Stimulated activated CD4-positive, alpha-beta T cell treated with anti-CD3 and anti-CD28 coated beads, Interleukin-1b, Interleukin-23, amount 100 ng/mL, for 24 hours (primary cell): ENCODE results near the gene RPS15A.
A peak's percentile ranks its signal among the peaks of the same experiment; 100 is the strongest.

ENCODE experiments used
- DNase-seq, 4 experiments: peaks; one replicate each; pipeline ENCODE4 v3.0.0-alpha.2; 2020; ENCODE audit warnings: low read depth in 4 of 4, low spot score in 1 of 4

RPS15A gene

DNA sequence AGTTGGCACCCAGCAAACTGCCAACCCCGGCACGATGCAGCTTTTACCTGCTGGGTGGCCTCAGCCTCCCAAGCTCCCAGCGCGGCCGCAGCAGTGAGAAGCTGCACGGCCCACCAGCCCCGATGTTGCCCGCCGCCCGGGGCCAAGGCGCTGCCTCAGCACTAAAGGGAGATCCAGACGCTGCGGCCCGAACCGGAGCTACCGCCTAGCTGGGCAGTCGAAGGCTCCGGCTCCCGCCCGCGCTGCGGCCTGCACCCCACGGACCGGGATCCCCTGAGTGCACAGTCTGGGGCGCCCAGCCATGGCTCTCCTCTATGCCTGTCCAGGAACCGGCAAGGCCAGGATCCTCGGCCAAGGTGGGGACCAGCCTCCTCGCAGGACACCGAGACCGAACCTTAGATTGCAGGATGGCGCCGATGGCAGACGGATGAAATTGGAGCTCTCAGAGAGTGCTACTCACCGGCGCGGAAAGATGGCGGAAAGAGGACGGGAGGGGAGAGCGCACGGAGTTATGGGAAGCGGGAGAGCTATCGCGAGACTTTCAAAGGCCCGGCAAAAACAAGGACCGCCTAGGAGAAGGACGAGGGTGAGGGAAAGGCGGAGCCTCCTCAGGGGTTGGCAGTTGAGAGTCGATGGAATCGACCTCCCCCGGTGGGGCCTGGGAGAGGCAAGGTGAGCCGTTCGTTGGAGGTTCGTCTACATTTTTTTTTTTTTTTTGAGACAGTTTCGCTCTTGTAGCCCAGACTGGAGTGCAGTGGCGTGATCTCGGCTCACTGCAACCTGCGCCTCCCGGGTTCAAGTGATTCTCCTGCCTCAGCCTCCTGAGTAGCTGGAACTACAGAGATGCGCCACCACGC, at the start of gene RPS15A:
Gene RPS15A, minus strand, starts transcription at position 485 of the 857 bp plus-strand sequence. CDS start 1,221 bp downstream, outside the sequence.
- peak; percentile 76 to 88 (median 86) for DNase-seq

DNA sequence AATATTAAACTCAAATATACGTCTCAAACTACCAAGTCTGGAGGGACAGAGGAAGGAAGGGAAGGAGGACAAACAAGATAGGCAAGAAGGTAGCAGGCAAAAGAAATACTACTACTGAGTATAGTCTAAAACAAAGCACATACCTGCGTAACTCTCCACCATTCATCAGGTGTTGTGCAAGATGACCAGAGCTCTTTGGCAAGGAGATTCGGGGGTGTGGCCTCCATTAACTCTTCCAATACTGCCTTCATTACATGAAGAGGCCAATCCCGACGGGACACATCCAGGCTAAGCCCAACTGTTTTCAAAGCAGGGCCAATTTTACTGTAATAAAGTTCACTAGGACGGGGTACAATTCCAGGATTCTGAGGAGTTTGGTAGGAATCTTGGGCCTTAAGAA, 49.4 kb upstream of the RPS15A start:
- no peak for DNase-seq

DNA sequence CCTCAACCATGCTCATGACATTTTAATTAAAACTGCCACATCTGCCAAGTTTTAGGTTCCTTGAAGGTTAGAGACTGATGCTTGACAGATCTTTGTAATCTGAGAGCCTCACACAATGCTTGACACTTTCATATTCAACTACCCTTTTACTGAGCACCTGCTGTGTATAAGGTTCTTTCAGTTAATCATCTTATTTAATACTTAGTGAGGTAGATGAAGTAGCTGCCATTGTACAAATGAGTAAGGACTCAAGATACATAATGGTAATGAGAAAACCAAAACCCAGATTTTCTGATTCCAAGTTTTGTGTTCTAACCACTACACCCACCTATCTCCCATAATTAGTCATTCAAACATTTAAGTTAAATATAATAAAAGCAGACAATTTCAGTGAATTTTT, 46.6 kb upstream of the RPS15A start:
- no peak for DNase-seq

DNA sequence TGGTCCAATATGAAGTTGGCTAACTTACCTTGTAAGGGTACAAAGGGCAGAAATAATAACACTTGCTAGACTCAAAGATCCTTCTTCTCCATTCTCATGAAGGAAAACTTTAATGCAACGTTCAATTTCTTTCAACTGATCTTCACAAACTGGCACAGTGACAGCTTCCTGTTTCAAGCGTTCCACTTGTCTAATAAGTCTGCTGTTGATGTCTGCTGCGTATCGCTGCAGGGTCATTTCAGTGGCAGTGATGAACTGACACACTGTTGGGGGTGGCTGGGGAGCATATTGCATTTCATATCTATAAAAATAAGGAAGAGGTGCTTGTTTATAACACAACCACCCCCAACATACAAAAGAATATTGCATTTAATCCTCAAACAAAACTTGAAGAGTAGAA, 44.7 kb upstream of the RPS15A start:
- DNase-seq = no peak

DNA sequence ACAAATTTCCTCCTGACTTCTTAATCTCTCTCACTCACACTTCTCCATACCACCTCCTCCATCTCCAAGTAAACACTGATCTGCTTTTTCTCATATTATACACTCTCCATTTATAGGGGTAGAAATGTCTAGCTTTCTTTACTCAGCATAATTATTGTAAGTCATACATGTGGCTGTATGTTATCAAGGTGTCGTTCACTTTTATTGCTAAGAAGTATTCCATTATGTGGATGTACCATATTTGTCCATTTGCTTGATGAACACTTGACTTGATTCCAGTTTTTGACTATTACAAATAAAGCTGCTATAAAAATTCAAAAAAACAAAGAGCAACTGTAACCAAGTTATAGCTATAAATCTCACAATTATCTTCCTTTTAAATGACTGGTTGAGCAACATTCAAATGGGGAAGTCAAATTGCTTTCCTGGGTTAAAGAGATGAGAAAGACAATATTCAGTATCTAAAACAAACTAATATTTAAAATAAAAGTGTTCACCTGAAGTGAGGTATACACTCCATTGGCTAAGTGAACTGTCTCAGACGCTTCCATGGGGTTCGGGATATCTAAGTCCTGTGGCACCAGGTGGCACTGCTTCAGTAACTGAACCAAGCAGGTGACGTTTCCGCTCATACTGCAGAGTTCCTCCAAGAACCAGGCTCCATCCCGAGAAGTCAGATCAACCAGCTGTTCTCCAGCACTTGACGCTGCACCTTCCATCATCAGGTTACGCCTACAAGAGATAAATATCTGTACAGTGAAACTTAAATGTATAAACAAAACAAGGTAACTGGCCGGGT, 43.8 kb upstream of the RPS15A start:
- no peak for DNase-seq

DNA sequence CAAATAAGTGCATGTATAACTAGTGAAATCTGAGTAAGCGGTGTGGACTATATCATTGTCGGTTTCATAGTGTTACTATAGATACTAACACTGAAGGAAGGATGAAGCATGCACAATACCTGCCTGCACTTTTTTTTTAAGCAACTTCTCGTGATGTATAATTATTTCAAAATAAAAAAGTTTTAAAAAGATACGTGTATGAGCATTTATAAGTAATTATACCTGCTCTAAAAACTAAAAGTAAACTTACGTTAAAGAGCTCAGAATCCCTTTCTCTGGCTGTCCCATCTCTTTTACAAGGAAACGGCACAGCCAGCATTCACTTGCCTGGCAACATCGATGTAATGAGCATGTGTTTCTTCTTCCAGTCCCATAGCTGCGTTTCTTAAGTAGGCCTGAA, 42.5 kb upstream of the RPS15A start:
- no peak for DNase-seq

DNA sequence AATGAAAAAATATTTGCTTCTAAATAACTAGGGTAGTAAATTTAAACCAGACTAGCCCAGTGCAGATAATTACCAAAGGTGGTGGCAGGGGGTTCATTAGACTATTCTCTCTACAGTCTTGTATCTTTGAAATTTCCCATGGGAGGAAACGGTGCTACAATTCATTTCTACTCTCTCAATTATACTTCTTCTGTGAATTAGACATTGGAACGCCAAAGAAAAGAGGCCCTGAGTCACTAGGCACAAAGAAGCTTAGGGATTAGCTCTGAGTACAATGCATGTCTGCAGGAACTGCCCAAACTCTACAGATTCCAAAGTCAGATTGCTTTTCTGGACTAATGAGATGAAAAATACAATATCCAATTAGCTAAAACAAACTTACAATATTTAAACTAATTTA, 41.9 kb upstream of the RPS15A start:
- no peak for DNase-seq

DNA sequence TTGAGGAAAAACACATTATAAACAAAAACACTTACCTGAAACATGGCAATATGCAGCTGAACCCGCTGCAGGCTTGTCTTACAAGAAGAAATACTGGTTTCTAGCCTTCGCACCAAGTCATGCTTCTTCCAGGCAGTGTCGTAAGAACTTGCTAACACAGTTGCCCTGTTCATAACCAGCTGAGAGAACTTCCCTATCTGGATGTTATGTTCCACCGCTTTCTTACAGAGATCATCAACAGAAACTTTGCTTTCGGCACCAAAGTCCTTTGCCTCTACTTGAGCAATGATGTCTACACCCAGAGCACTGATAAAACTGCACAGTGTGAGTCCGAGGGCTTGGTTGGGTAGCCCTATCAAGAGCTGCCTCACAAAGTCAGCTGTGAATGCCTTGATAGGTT, 39.1 kb upstream of the RPS15A start:
- DNase-seq = no peak

DNA sequence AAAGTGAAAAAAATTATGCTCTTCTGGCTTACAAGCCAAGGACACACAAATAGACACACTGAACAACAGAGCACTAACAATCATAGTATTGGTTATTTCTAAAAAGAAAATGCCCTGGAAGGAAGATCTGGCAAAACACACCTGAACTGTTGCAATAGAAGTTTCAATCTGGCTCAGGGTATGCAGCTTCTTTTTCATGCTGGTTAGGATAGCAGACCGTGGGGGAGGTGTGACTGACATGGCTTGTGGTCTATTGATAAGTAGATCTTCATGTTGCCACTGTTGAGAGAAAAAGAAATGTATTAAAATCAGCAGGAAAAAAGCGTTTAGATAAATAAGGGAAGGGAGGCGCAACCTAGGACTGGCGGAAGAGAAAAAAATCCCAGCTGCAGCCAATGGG, 37.8 kb upstream of the RPS15A start:
- no peak for DNase-seq

DNA sequence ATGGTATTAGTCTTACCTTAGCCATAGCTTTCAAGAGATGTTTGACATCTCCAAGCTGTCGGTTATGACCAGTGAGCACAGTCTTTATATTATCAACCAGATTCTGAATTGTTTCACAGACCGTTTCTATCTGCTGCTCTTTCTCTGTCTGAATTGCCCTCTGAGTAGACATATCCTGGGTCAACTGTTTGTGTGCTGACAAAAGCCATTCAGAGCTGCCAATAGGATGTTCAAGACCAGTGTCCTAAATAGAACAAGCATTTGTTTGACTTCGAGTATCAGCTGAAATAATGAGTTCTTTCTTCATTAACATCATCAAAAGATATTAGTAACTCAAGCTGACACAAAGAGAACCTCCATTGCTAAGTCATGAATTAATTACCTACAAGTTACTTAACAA, 26.2 kb upstream of the RPS15A start:
- DNase-seq = no peak

DNA sequence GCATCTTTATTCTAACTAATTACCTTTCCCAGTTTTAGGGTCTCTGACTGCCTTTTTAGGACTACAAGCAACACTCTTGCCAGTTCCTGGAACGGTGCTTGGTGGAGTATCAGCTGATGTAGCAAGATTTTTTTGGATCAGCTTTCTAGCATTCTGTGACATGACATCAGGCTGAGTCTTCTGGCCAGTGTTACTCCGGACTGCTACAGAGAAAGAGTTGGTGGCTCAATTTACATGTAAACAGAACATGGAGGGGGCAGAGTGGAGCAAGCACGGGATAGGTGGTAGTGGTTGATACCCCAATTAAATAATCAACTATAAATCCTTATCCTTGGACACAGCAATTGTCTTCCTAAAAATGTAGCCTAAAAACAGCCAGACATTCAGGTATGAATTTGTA, 21.8 kb upstream of the RPS15A start:
- no peak for DNase-seq

DNA sequence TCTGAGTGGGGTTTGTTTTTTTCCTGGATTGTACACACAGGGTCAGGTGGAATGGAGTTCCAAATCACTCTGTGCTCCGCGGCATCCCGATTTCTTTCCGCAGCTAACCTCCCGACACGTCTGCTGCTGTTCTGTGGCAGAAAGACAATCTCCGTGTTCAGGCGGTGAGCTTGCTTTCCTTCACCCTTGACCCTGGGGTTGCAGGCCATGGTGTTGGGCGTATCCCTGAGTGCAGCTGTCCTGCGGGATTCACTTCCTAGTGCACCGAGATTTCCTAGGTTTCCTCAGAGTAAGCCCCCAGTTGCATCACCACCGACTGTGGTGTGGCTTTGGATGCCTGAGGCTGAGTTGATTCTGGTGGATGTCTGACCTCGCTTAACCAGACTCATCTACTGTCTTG, 19.0 kb upstream of the RPS15A start:
- DNase-seq = no peak

DNA sequence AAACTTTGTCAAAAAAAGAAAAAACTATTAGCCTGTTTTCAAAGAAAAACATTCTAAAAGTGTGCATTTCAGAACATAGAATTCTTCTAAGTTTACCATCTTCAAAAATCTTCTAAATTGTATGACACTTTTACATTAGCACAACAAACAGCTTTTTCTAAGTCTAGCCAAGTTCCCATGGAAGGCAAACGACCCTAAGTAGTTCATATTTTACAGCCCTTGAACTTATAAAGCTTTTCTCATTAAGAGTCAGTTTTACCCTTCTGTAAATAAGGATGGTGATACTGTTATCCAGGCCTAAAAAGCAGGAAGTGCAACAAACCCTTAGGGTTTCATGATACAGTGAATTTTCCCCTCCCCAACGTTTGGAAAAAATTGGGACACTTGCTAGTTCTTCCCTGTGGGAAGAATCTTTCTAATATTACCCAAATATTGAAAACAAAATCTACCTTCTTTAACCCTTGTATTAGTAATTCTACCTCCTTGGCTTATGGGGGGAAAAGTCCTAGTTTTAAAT, 15.2 kb upstream of the RPS15A start:
- DNase-seq = no peak

DNA sequence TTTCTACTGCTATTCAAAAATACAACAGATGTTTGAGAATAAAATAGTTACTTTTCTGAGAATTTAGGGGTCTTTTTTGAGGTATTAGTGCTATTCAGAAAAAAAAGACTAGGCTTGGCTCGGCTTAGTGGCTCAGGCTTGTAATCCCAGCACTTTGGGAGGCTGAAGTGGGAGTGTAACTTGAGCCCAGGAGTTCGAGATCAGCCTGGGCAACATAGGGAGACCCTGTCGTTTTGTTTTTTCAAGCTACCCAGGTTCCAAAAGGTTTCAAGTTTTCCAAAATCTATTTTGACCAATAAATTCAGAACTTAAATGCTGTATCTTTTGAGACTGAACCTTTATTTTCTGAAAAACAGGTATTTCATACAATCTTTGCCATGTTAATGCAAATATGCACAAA, 14.4 kb upstream of the RPS15A start:
- no peak for DNase-seq

DNA sequence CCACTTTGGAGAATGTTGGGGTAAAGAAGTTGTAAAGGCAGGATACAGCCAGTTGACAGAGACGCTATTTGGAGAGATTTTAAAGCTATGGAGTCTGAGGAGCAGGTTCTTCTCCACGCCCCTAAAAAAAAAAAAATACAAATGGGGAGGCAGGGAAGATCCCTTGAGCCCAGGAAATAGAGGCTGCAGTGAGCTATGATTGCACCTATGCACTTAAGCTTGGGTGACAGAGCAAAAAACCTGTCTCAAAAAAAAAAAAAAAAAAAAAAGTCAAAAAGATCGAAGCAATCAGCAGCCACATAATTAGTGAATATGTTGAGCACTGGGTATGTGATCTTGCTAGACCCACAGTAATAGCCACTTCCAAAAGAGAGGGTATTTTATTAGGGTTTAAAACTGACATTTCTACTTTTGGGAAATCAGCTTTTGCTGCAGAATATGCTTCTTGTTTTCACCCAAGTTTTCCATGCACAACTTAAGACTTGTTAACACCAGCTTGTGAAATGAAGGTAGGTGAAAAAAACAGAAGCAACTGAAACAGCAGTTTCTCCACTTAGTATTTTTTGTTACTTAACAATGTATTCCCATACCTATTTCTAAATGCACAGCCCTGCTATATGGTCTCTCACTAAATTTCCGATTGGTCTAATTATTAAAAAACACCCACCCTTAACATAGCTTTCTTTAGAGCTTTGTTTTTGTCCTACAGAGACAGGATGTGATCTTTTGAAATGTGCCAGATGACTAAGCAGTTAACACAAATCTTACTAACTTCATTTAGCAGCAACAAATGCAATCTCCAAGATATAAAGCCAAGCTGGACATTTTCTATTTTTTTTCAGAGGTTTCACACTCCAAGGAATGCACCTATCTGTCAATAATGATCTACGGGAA, 13.7 kb upstream of the RPS15A start:
- DNase-seq = no peak

DNA sequence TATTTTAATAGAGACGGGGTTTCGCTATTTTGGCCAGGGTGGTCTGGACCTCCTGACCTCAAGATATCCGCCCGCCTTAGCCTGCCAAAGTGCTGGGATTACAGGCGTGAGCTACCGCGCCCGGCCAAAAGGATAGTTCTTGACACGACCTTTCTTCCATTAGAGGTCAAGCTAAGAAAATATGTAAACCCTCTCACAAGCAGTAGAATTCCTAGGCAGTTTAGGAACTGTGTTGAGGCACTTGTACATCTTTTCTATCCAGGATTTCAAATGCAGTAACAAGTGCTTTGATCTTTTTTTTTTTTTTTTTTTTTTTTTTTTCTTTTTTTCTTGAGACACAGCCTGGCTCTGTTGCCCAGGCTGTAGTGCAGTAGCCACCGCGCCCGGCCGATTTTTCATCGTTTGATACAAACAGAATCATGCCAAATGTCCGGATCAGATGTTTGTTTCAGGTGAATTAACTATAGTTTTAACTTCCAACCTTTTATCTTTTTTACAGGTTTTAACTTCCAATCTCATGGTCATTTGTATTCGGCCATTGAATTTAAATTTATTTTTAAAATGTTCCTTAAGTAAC, 12.7 kb upstream of the RPS15A start:
- DNase-seq = no peak

DNA sequence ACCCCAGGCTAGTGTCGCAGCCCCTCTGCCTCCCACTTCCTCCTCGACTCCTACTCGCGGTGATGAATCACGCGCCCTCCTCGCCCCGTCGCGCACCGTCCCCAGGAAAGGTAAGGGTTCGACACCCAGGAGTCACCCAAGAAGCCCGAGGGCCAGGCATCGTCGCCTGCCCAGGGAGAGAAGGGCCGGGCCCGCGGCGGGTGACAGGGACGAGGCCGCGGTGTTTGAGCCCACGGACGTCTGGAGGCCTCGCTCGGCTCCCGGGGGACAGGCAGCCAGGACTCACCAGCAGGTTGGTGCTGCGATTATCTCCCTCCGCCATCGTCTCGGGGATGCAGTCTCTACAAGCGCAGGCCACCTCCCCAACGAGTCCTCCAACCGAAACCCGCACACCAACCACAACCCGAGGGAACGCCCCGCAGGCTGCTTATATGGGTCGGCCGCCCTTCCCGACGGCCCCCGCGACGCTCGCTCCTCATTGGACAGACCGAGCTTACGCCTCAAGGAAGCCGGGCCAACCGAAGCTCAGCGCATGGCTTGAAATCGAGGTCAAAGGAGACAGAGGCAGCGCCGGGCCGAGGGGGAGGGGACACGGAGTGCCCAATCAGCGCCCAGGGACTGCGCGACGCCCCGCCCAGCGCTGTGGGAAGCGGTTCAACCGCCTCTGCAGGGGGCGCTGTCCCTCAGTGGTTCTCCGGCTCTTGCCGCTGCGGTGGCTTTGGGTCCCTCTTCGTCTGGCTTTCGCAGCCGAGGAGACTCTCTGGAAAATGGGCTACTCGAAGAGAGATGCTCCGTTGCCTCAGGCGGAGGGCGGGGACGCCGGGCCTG, 11.2 kb upstream of the RPS15A start, which contains the start of gene ARL6IP1:
Gene ARL6IP1, minus strand, starts transcription at position 405 of the 828 bp plus-strand sequence. Its CDS starts 83 bp downstream, at position 322.
- peak; percentile 94 to 98 (median 96) for DNase-seq

DNA sequence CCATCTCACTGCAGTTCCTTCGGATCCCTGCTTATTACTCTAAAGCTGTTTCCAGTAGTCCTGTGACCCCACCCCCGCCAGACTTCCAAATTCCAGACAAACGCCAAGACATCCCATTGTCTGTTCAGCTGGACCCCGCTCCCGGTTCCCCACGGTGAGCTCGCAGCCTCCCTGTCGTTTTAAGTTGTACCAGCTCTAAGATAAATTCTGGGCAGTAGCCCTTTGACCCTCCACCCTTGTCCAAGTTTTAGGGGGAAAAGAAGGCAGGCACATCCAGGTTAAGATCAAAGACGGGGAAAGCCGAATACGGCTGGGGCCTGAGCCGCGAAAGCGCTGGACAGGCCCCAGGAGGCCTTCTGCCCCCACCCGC, 10.6 kb upstream of the RPS15A start:
- no peak for DNase-seq

DNA sequence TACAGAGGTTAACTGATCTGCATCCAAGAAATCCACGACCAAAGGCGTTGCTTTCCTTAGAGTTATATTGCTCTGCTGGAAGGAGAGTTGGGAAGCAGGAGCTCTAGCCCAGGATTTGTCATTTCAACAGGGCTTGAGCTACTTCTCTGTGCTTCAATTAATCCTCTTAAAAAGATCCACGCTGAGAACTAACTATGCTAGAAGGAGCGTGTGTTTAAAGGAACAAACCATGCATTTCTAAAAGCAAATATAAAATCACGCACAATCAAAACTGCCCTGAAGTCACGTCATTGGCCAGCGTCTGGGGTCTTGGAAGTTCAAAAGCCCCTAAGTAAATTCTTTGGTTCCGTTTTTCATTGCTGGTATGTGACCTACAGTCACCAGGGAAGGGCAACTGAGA, 10.2 kb upstream of the RPS15A start:
- no peak for DNase-seq

DNA sequence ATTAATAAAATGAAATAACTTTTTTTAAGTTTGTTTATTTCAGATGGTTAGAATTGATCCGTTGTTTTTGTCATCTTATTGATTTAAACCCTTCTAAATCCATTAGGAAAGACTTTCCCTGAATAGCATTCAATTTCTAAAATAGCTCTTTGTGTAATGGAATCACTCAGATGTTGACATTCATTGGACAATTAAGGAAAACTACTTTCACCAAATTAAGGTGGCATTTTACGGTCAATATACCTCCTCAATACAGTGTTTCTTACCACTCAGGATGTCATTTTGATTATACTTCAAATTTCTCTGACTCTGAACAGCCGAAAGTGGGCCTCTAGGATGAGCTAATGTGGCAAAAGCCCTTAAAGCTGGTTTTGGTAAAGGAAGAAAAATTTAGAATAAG, 9.4 kb upstream of the RPS15A start:
- DNase-seq = no peak
